IgD-negative memory B cell (primary cell): ENCODE measurements around the gene CFAP58. TPM values are rescaled to one million over a fixed set of nuclear protein-coding genes. Genes with fewer than 3 reads are reported as not detected.

Experiments used
- H3K27ac Mint-ChIP-seq, 3 donors: one replicate each; pipeline ENCODE4 v1.8.0; 2020 to 2022; ENCODE audit warnings: mild to moderate bottlenecking in 3 of 3, mixed read lengths in 3 of 3, moderate library complexity in 1 of 3
- H3K27me3 Mint-ChIP-seq: one replicate; pipeline ENCODE4 v1.8.0; 2021; ENCODE audit warnings: mixed read lengths
- H3K36me3 Mint-ChIP-seq: one replicate; pipeline ENCODE4 v1.8.0; 2020; ENCODE audit warnings: mild to moderate bottlenecking, mixed read lengths
- H3K4me1 Mint-ChIP-seq, 3 donors: one replicate each; pipeline ENCODE4 v1.8.0; 2020 to 2022; ENCODE audit warnings: mixed read lengths in 3 of 3, mild to moderate bottlenecking in 1 of 3
- H3K4me3 Mint-ChIP-seq, 4 donors: one replicate each; pipeline ENCODE4 v1.8.0; 2020 to 2022; ENCODE audit warnings: mild to moderate bottlenecking in 4 of 4, mixed read lengths in 4 of 4, moderate library complexity in 3 of 4
- H3K9me3 Mint-ChIP-seq, 3 donors: one replicate each; pipeline ENCODE4 v1.8.0; 2020 to 2021; ENCODE audit warnings: mixed read lengths in 3 of 3, mild to moderate bottlenecking in 1 of 3
- polyA plus RNA-seq: library from polyadenylated mRNA; unstranded; fragments of 300-500 nt; fragmentation: Illumina TruSeq; gene quantifications from one replicate; pipeline ENCODE4 v1.2.3, GENCODE V29; 2021

Gene CFAP58
- polyA plus RNA-seq, 1 donor from 2014 or later: not detected

DNA sequence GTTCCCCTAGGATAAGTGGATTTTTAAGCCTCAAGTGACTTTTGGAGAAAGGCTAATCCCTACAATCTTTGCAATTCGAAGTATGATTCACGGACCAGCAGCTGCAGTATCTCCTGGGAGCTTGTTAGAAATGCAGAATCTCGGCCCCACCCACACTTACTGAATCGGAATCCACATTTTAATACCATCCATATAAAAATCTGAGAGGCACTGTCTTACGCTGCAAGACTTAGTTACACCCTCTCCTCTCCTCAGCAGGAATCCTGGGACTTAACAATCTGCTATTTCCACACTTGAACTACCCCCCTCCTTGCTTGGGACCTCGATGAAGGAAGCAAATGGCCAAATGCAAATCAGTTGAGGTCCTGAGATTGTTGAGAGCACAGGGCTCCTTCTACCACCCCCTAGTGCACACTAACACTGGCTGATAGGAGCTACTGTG lies 36.3 kb upstream of the CFAP58 start:
- Mint-ChIP-seq H3K36me3 (peaks cover 1% of the 10 kb centered on the region), H3K4me1 (peaks cover 47 to 50% (median 47%) of the 10 kb centered on the region in 3 donors), H3K27ac (peak overlapping the region in 1 of 3 donors; percentile 74), H3K4me3 (peak overlapping the region in 2 of 4 donors; percentile 30 to 84), H3K9me3 (no peaks in the 10 kb centered on the region), H3K27me3 (no peaks in the 10 kb centered on the region)

GRCh38 chr10:104317726-104318299 lies 35.8 kb upstream of the CFAP58 start:
- Mint-ChIP-seq H3K9me3 (no peaks in the 10 kb centered on the region), H3K4me1 (peaks cover 52 to 55% (median 52%) of the 10 kb centered on the region in 3 donors), H3K36me3 (peaks cover 1% of the 10 kb centered on the region), H3K27ac (peak overlapping the region in 1 of 3 donors; percentile 74), H3K4me3 (peak overlapping the region in 3 of 4 donors; percentile 30 to 84 (median 62)), H3K27me3 (peaks cover 2% of the 10 kb centered on the region)

DNA sequence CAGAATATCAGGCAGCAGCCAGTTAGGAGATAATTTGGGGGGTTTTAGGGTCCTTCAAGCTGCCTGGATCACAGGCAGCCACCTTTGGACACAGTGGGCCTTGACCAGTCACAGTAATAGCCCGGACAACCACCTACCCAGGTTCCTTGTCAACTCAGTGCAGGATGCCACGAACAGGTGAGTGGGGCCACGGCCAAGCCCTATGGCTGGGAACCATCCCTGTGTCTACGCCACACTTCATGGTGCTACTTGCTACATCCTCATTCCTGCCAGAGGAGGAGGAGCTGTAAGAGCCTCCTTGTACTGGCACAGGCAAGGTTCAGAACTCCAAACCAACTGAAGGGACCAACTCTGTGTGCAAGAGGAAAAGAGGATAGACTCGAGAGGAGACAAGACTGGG lies 35.3 kb upstream of the CFAP58 start:
- peaks cover 3% of the 10 kb centered on the region for H3K27me3 Mint-ChIP-seq
- H3K27ac Mint-ChIP-seq: peak overlapping the region in 1 of 3 donors; percentile 80
- H3K4me3 Mint-ChIP-seq: peak overlapping the region in 3 of 4 donors; percentile 11 to 84 (median 62)
- peaks cover 57 to 58% (median 57%) of the 10 kb centered on the region in 3 donors for H3K4me1 Mint-ChIP-seq
- H3K36me3 Mint-ChIP-seq: peaks cover 1% of the 10 kb centered on the region
- no peaks in the 10 kb centered on the region for H3K9me3 Mint-ChIP-seq

- H3K4me1 Mint-ChIP-seq: peaks cover 62 to 64% (median 64%) of the 10 kb centered on the region in 3 donors
- H3K27me3 Mint-ChIP-seq: peaks cover 3% of the 10 kb centered on the region
- H3K4me3 Mint-ChIP-seq: peak overlapping the region in 2 of 4 donors; percentile 17 to 39
- peaks cover 1% of the 10 kb centered on the region for H3K36me3 Mint-ChIP-seq
- H3K9me3 Mint-ChIP-seq: no peaks in the 10 kb centered on the region
- H3K27ac Mint-ChIP-seq: peak overlapping the region; percentile 23 to 80 (median 72)
Observed at GRCh38 chr10:104318810-104319741, 34.6 kb upstream of the CFAP58 start.

DNA sequence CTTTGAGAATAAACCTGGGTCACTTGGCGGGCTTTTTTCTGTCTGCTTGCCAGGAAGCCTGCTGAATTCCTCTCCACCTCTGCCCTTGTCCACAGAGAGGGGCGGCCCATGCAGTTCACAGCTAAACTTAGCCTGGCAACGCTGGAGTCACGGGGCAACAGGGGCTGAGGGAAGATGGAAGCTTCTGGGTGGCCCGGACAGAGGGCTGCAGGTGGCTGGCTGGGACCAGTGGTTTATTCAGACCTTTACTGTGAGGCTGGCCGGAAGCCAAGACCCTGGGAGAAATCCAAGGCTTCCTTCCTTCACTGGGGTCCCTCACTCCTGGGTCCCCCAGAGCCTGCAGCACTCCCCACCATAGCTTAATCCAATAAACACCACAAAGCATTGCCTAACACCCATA lies 32.4 kb upstream of the CFAP58 start:
- peaks cover 3% of the 10 kb centered on the region for H3K27me3 Mint-ChIP-seq
- peaks cover 1% of the 10 kb centered on the region for H3K36me3 Mint-ChIP-seq
- no peaks in the 10 kb centered on the region for H3K9me3 Mint-ChIP-seq
- H3K4me1 Mint-ChIP-seq: peaks cover 77 to 81% (median 79%) of the 10 kb centered on the region in 3 donors
- peak overlapping the region in 1 of 3 donors; percentile 91 for H3K27ac Mint-ChIP-seq
- peak overlapping the region in 1 of 4 donors; percentile 45 for H3K4me3 Mint-ChIP-seq

- no peaks in the 10 kb centered on the region for H3K9me3 Mint-ChIP-seq
- peaks cover 1% of the 10 kb centered on the region for H3K36me3 Mint-ChIP-seq
- peaks cover 84% of the 10 kb centered on the region in 3 donors for H3K4me1 Mint-ChIP-seq
- H3K27ac Mint-ChIP-seq: peak overlapping the region; percentile 84 to 91 (median 89)
- peaks cover 3% of the 10 kb centered on the region for H3K27me3 Mint-ChIP-seq
- peak overlapping the region; percentile 34 to 83 (median 73) for H3K4me3 Mint-ChIP-seq
Observed at GRCh38 chr10:104321725-104322415, 31.8 kb upstream of the CFAP58 start.

GRCh38 chr10:104322416-104322782 lies 31.2 kb upstream of the CFAP58 start:
- Mint-ChIP-seq H3K27me3 (peaks cover 3% of the 10 kb centered on the region), H3K9me3 (no peaks in the 10 kb centered on the region), H3K4me1 (peaks cover 84% of the 10 kb centered on the region in 3 donors), H3K4me3 (peak overlapping the region; percentile 34 to 83 (median 73)), H3K36me3 (no peaks in the 10 kb centered on the region), H3K27ac (peak overlapping the region; percentile 84 to 91 (median 89))

DNA sequence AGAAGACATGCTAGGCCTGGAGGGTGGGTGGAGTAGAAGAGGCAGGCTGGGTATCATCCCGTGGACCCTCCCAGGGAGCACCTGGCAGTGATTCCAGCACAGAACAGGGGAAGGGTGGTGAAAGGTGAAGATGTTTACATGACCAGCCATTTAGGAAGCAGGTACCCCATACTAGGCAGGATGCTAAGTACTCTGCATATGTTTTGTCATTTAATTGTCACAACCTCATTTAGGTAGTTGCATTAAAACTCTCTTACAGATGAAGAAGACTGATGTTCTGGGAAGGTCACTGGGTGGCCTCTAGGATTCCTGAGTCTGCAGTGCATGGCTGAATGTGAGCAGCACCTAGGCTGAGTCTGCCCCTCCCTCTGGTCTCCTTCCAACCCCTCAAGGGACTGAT lies 30.5 kb upstream of the CFAP58 start:
- Mint-ChIP-seq H3K9me3 (no peaks in the 10 kb centered on the region), H3K27me3 (peaks cover 3% of the 10 kb centered on the region)

GRCh38 chr10:104323760-104324201 lies 29.9 kb upstream of the CFAP58 start:
- peaks cover 74 to 83% (median 81%) of the 10 kb centered on the region in 3 donors for H3K4me1 Mint-ChIP-seq
- H3K36me3 Mint-ChIP-seq: no peaks in the 10 kb centered on the region
- peak overlapping the region in 3 of 4 donors; percentile 70 to 88 (median 88) for H3K4me3 Mint-ChIP-seq
- H3K27ac Mint-ChIP-seq: peak overlapping the region; percentile 85 to 90 (median 85)
- H3K9me3 Mint-ChIP-seq: no peaks in the 10 kb centered on the region
- peaks cover 3% of the 10 kb centered on the region for H3K27me3 Mint-ChIP-seq

More for the DNA sequence above, 30.5 kb upstream of the CFAP58 start:
- peaks cover 79 to 82% (median 80%) of the 10 kb centered on the region in 3 donors for H3K4me1 Mint-ChIP-seq
- no peaks in the 10 kb centered on the region for H3K36me3 Mint-ChIP-seq
- H3K27ac Mint-ChIP-seq: peak overlapping the region; percentile 84 to 91 (median 89)
- peak overlapping the region in 3 of 4 donors; percentile 66 to 86 (median 80) for H3K4me3 Mint-ChIP-seq

- no peaks in the 10 kb centered on the region for H3K36me3 Mint-ChIP-seq
- H3K9me3 Mint-ChIP-seq: no peaks in the 10 kb centered on the region
Observed at GRCh38 chr10:104324221-104324686, 29.4 kb upstream of the CFAP58 start.

GRCh38 chr10:104324931-104325330 lies 28.7 kb upstream of the CFAP58 start:
- H3K27me3 Mint-ChIP-seq: peaks cover 3% of the 10 kb centered on the region
- H3K4me1 Mint-ChIP-seq: peaks cover 70 to 82% (median 81%) of the 10 kb centered on the region in 3 donors
- no peaks in the 10 kb centered on the region for H3K36me3 Mint-ChIP-seq
- H3K9me3 Mint-ChIP-seq: no peaks in the 10 kb centered on the region
- peak overlapping the region; percentile 41 to 90 (median 53) for H3K27ac Mint-ChIP-seq
- H3K4me3 Mint-ChIP-seq: peak overlapping the region in 3 of 4 donors; percentile 17 to 93 (median 70)

More at GRCh38 chr10:104324221-104324686, 29.4 kb upstream of the CFAP58 start:
- Mint-ChIP-seq H3K27ac (peak overlapping the region; percentile 67 to 90 (median 85)), H3K27me3 (peaks cover 3% of the 10 kb centered on the region), H3K4me1 (peaks cover 74 to 83% (median 81%) of the 10 kb centered on the region in 3 donors), H3K4me3 (peak overlapping the region; percentile 70 to 88 (median 80))

DNA sequence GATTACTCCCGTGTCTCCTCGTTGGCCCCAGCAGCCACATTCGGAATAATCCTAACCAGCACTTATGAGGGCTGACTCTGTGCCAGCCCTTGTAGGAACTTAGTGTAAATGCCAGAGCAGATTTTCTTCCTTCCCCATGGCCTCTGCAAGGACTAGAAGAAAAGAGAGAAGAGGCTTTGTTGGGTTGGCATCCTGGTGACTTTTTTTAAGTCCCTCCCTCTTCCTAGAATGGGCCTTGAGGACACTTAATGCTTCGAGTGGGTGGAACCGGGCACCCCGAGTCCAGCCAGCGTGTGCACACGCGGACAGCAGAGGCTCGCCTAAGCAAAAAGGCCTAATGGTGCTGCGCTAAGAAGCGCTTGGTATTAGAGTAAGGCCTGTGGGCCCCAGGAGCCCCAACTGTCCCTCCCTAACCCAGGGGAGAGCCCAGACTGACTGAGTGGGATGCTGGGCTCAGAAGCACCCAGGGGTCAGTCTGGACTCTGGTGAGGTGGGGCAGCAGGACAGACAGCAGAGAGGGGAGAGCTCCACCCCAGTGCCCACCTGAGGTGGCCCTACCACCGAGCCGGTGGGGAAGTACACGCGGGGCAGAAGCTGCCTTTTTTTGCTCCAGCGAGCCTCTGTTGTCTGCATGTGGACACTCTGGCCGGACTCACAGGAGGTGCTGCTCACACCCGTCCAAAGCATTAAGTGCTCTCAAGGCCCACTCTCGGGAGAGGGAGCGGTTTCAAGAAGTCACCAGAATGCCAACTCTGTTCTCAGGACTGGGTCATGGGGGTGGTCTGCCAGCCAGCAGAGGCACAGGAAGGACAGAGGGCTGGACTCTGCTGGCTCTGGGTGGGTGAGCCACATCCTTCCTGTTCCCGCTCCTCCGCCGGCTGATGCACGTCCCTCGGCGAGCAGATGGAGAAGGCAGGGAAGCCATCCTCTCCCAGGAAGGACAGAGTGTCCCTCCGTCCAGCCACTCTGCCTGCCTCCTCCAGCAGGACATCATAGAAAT lies 27.9 kb upstream of the CFAP58 start:
- Mint-ChIP-seq H3K36me3 (peaks cover 1% of the 10 kb centered on the region), H3K4me1 (peaks cover 68 to 84% (median 76%) of the 10 kb centered on the region in 3 donors), H3K27me3 (peaks cover 3% of the 10 kb centered on the region), H3K27ac (peak overlapping the region; percentile 77 to 94 (median 89)), H3K4me3 (peak overlapping the region in 3 of 4 donors; percentile 17 to 93 (median 79)), H3K9me3 (no peaks in the 10 kb centered on the region)

- H3K4me3 Mint-ChIP-seq: peak overlapping the region in 2 of 4 donors; percentile 54 to 85
- no peaks in the 10 kb centered on the region for H3K9me3 Mint-ChIP-seq
- H3K27me3 Mint-ChIP-seq: peaks cover 3% of the 10 kb centered on the region
- H3K4me1 Mint-ChIP-seq: peaks cover 68 to 88% (median 76%) of the 10 kb centered on the region in 3 donors
- H3K27ac Mint-ChIP-seq: peak overlapping the region; percentile 23 to 94 (median 77)
- H3K36me3 Mint-ChIP-seq: peaks cover 3% of the 10 kb centered on the region
Observed at GRCh38 chr10:104326991-104327610, 26.5 kb upstream of the CFAP58 start.
